HTR-8/SVneo (cell line): Measurements from ENCODE around the gene FGF12.

Source experiments
- DNase-seq: peaks from one replicate; pipeline ENCODE4 v3.0.0; 2011; ENCODE audit warnings: low spot score, mixed read lengths; ENCODE audit not compliant: insufficient read length
- FAIRE-seq: peaks from 2 replicates; lab custom pipeline; 2011; peaks lifted over from hg19 to GRCh38; lab: Jason Lieb, UNC

FGF12 gene

GRCh38 chr3:192687488-192688152, 39.7 kb downstream of the FGF12 start:
- DNase-seq, result no peak
- no peak for FAIRE-seq

- FAIRE-seq, result no peak
- no peak for DNase-seq
Observed at GRCh38 chr3:192685801-192686200, 41.5 kb downstream of the FGF12 start.

- no peak for DNase-seq
- FAIRE-seq, result no peak
Observed at GRCh38 chr3:192684151-192684550, 43.2 kb downstream of the FGF12 start.

- FAIRE-seq, result no peak
Observed at GRCh38 chr3:192675958-192676649, 51.2 kb downstream of the FGF12 start.

GRCh38 chr3:192655628-192656027, 71.7 kb downstream of the FGF12 start:
- no peak for DNase-seq
- no peak for FAIRE-seq

More at GRCh38 chr3:192675958-192676649, 51.2 kb downstream of the FGF12 start:
- DNase-seq, result no peak

- FAIRE-seq (no peak), DNase-seq (no peak)
Observed at GRCh38 chr3:192655040-192655439, 72.3 kb downstream of the FGF12 start.

GRCh38 chr3:192653862-192654261, 73.5 kb downstream of the FGF12 start:
- FAIRE-seq (no peak), DNase-seq (no peak)

GRCh38 chr3:192652727-192653126, 74.6 kb downstream of the FGF12 start:
- FAIRE-seq, result no peak
- no peak for DNase-seq

- FAIRE-seq (no peak), DNase-seq (no peak)
Observed at GRCh38 chr3:192651836-192652512, 75.4 kb downstream of the FGF12 start.

- no peak for DNase-seq
- FAIRE-seq, result no peak
Observed at GRCh38 chr3:192645437-192645836, 81.9 kb downstream of the FGF12 start.

GRCh38 chr3:192642651-192643050, 84.7 kb downstream of the FGF12 start:
- DNase-seq, result no peak
- no peak for FAIRE-seq

GRCh38 chr3:192641919-192642318, 85.4 kb downstream of the FGF12 start:
- DNase-seq, result no peak
- FAIRE-seq, result no peak

GRCh38 chr3:192639987-192640386, 87.4 kb downstream of the FGF12 start:
- no peak for FAIRE-seq

GRCh38 chr3:192637803-192638202, 89.5 kb downstream of the FGF12 start:
- no peak for DNase-seq
- no peak for FAIRE-seq

More at GRCh38 chr3:192639987-192640386, 87.4 kb downstream of the FGF12 start:
- DNase-seq, result no peak

GRCh38 chr3:192636517-192637444, 90.6 kb downstream of the FGF12 start:
- FAIRE-seq, result no peak
- DNase-seq, result no peak

GRCh38 chr3:192629429-192629828, 97.9 kb downstream of the FGF12 start:
- FAIRE-seq (no peak), DNase-seq (no peak)

- FAIRE-seq, result no peak
Observed at GRCh38 chr3:192621909-192622308, 105.4 kb downstream of the FGF12 start.

GRCh38 chr3:192620275-192620674, 107.1 kb downstream of the FGF12 start:
- DNase-seq (no peak), FAIRE-seq (no peak)

More at GRCh38 chr3:192621909-192622308, 105.4 kb downstream of the FGF12 start:
- DNase-seq, result no peak

GRCh38 chr3:192611411-192611810, 115.9 kb downstream of the FGF12 start:
- DNase-seq, result no peak
- FAIRE-seq, result no peak
